GM12878 (cell line): ENCODE measurements around the gene EVX2. TPM values are rescaled to one million over a fixed set of nuclear protein-coding genes. Genes with fewer than 3 reads are reported as not detected.

ENCODE experiments used
- ATAC-seq: fragments of 200-7000 bp; cut with Tn5 transposase; 3 replicates; pipeline ENCODE4 v1.9.1; 2020; ENCODE audit warnings: mild to moderate bottlenecking, moderate library complexity
- BruUV-seq: library from RNA; stranded (reverse); fragments of 400-500 nt; replicated peaks from 2 replicates; lab custom pipeline; 2021; lab: Mats Ljungman, UMichigan
- CTCF ChIA-PET: fragments of 300-600 bp; sonication (Branson Sonifier 250); formaldehyde crosslinking; extraction: SDS; loops from one replicate; lab custom pipeline; 2021; ENCODE audit warnings: inconsistent platforms; lab: Yijun Ruan, JAX
- POLR2A ChIA-PET: fragments of 350-600 bp; formaldehyde crosslinking; extraction: SDS; loops from one replicate; lab custom pipeline; 2021; ENCODE audit warnings: inconsistent platforms; lab: Charles Lee
- RAD21 ChIA-PET: fragments of 300-600 bp; sonication (Branson Sonifier 250); formaldehyde crosslinking; loops from one replicate; lab custom pipeline; 2023; ENCODE audit warnings: antibody characterized with exemption; ENCODE audit not compliant: unreplicated experiment; lab: Charles Lee
- SMC1A ChIA-PET: fragments of 300-600 bp; sonication (Branson Sonifier 250); formaldehyde crosslinking; loops from one replicate; lab custom pipeline; 2023; ENCODE audit not compliant: unreplicated experiment, uncharacterized antibody; lab: Charles Lee
- DNase-seq: peaks from one replicate; pipeline ENCODE4 v3.0.0-alpha.2; 2011; ENCODE audit warnings: low read depth, low spot score
- FAIRE-seq: peaks from 3 replicates; lab custom pipeline; 2011; peaks lifted over from hg19 to GRCh38; lab: Jason Lieb, UNC
- H2AFZ ChIP-seq: 2 replicates; pipeline ENCODE4 v1.6.0; 2011; ENCODE audit warnings: low read depth, low read length, control low read depth; ENCODE audit not compliant: control insufficient read depth
- H3K27ac ChIP-seq: 2 replicates; pipeline ENCODE4 v1.5.1; 2011; ENCODE audit warnings: control low read depth; ENCODE audit not compliant: control insufficient read depth, insufficient read depth
- H3K27me3 ChIP-seq, 2 experiments: replicated peaks in 1 of 2; 2 replicates each; pipeline versions ENCODE4 v1.6.0 to v1.6.1; 2011; ENCODE audit warnings: low read length in 1 of 2; ENCODE audit not compliant: control insufficient read depth in 2 of 2, insufficient read depth in 2 of 2
- H3K36me3 ChIP-seq, 2 experiments: 2 replicates each; pipeline ENCODE4 v1.5.1; 2011; ENCODE audit warnings: low read length in 1 of 2; ENCODE audit not compliant: control insufficient read depth in 2 of 2, insufficient read depth in 2 of 2
- H3K4me1 ChIP-seq: 2 replicates; pipeline ENCODE4 v1.6.1; 2011; ENCODE audit warnings: mild to moderate bottlenecking, low read length, moderate library complexity, mixed read lengths; ENCODE audit not compliant: control insufficient read depth, insufficient read depth
- H3K4me2 ChIP-seq: 2 replicates; pipeline ENCODE4 v1.6.0; 2011; ENCODE audit warnings: control low read depth; ENCODE audit not compliant: control insufficient read depth, insufficient read depth
- H3K4me3 ChIP-seq: fragments of 200-600 bp; sonication (generic); 2 replicates; pipeline ENCODE4 v1.5.1; 2016
- H3K79me2 ChIP-seq: 2 replicates; pipeline ENCODE4 v1.6.0; 2011; ENCODE audit warnings: low read length; ENCODE audit not compliant: control insufficient read depth, insufficient read depth
- H3K9ac ChIP-seq: 2 replicates; pipeline ENCODE4 v1.8.0; 2011; ENCODE audit warnings: low read length, control low read depth, mixed read lengths; ENCODE audit not compliant: control insufficient read depth, insufficient read depth
- H3K9me3 ChIP-seq: replicated peaks from 3 replicates; pipeline ENCODE4 v1.5.1; 2011; ENCODE audit warnings: mild to moderate bottlenecking, low read length; ENCODE audit not compliant: control insufficient read depth, insufficient read depth
- H4K20me1 ChIP-seq: 2 replicates; pipeline ENCODE4 v1.6.0; 2011; ENCODE audit not compliant: control insufficient read depth, insufficient read depth
- CBX3 ChIP-seq: fragments of 200-600 bp; sonication (generic); IDR thresholded peaks from 2 replicates; pipeline ENCODE4 v1.6.1; 2016; ENCODE audit warnings: low read depth, borderline replicate concordance
- CTCF ChIP-seq, 3 experiments: IDR thresholded peaks in 2 of 3; conservative IDR thresholded peaks in 1 of 3; 2 replicates each; pipeline ENCODE4 v1.5.1; 2011; ENCODE audit warnings: low read depth in 3 of 3, low read length in 3 of 3, mild to moderate bottlenecking in 3 of 3, control low read depth in 2 of 3, moderate library complexity in 2 of 3, inconsistent platforms in 1 of 3, mixed read lengths in 1 of 3; ENCODE audit not compliant: control insufficient read depth in 2 of 3, insufficient read depth in 1 of 3; ENCODE audit errors: extremely low read depth in 1 of 3
- CUX1 ChIP-seq: IDR thresholded peaks from 2 replicates; pipeline ENCODE4 v1.6.1; 2012; ENCODE audit warnings: improper control_type of control experiment, low read depth, low read length; ENCODE audit not compliant: insufficient replicate concordance
- EED ChIP-seq: sonication (generic); IDR thresholded peaks from 2 replicates; pipeline ENCODE4 v1.6.1; 2016; ENCODE audit warnings: antibody characterized with exemption, low read depth
- FOXK2 ChIP-seq: fragments of 450-650 bp; IDR thresholded peaks from 2 replicates; pipeline ENCODE4 v1.6.1; 2017; ENCODE audit warnings: mild to moderate bottlenecking, moderate library complexity
- FOXM1 ChIP-seq: IDR thresholded peaks from 2 replicates; pipeline ENCODE4 v1.6.1; 2012; ENCODE audit warnings: low read depth, mild to moderate bottlenecking, inconsistent platforms, low read length, moderate library complexity
- HDAC2 ChIP-seq: fragments of 200-600 bp; sonication (generic); IDR thresholded peaks from 2 replicates; pipeline ENCODE4 v1.6.1; 2017
- IRF4 ChIP-seq: IDR thresholded peaks from 2 replicates; pipeline ENCODE4 v1.6.1; 2011; ENCODE audit warnings: low read depth, low read length
- JUNB ChIP-seq: IDR thresholded peaks from 2 replicates; pipeline ENCODE4 v1.6.1; 2016; ENCODE audit warnings: antibody characterized with exemption, mild to moderate bottlenecking
- MTA3 ChIP-seq: IDR thresholded peaks from 2 replicates; pipeline ENCODE4 v1.6.1; 2012; ENCODE audit warnings: low read length, inconsistent platforms, borderline replicate concordance
- MXI1 ChIP-seq: fragments of 150-350 bp; IDR thresholded peaks from 2 replicates; pipeline ENCODE4 v1.6.1; 2011; ENCODE audit warnings: low read depth, mild to moderate bottlenecking, inconsistent platforms, low read length, improper control_type of control experiment
- POLR2AphosphoS2 ChIP-seq: IDR thresholded peaks from 2 replicates; pipeline ENCODE4 v1.6.1; 2011; ENCODE audit warnings: low read depth, mild to moderate bottlenecking, low read length, improper control_type of control experiment, moderate library complexity
- SMAD5 ChIP-seq: IDR thresholded peaks from 2 replicates; pipeline ENCODE4 v1.6.1; 2016; ENCODE audit warnings: antibody characterized with exemption, low read depth
- SMARCA5 ChIP-seq: fragments of 450-650 bp; IDR thresholded peaks from 2 replicates; pipeline ENCODE4 v1.6.1; 2017; ENCODE audit warnings: mild to moderate bottlenecking
- SRF ChIP-seq, 2 experiments: IDR thresholded peaks; 2 replicates each; pipeline ENCODE4 v1.6.1; 2011; ENCODE audit warnings: low read depth in 2 of 2, low read length in 2 of 2, mild to moderate bottlenecking in 1 of 2, moderate library complexity in 1 of 2
- STAT3 ChIP-seq: IDR thresholded peaks from 2 replicates; pipeline ENCODE4 v1.6.1; 2011; ENCODE audit warnings: low read depth, low read length, improper control_type of control experiment
- SUZ12 ChIP-seq: fragments of 200-600 bp; sonication (generic); IDR thresholded peaks from one replicate; pipeline ENCODE4 v1.6.1; 2018; ENCODE audit warnings: antibody characterized with exemption, mild to moderate bottlenecking; ENCODE audit not compliant: unreplicated experiment
- YY1 ChIP-seq: IDR thresholded peaks from 2 replicates; pipeline ENCODE4 v1.6.1; 2011; ENCODE audit warnings: low read depth, mild to moderate bottlenecking, low read length
- WGBS: methylation state at CpG from one replicate; pipeline ENCODE4 v1.1.6; 2016; ENCODE audit warnings: low lambda C conversion rate; ENCODE audit not compliant: insufficient replicate concordance, insufficient coverage; ENCODE audit errors: missing lambda C conversion rate; 5-methylcytosine and 5-hydroxymethylcytosine counted together
- in situ Hi-C: fragments of 300-500 bp; cut with MboI; formaldehyde crosslinking; loops from 9 replicates; pipeline ENCODE4 v1.14.3; 2018; ENCODE audit warnings: mixed read lengths
- intact Hi-C: fragments of 100-400 bp; cut with micrococcal nuclease; formaldehyde crosslinking; loops from one replicate; pipeline ENCODE4 v1.14.2; 2022; ENCODE audit not compliant: unreplicated experiment
- polyA plus RNA-seq, 11 experiments: library from polyadenylated mRNA; depleted of rRNA in 4 of 11; unstranded in 6 of 11; stranded (reverse) in 5 of 11; fragments of >200 nt; fragmentation: Nextera tagmentation in 4 of 11; fragmentation: Illumina TruSeq in 1 of 11; extraction: Ambion mirVana in 4 of 11; extraction: Trizol in 1 of 11; gene quantifications; 1 replicate in 1 of 11; 2 replicates in 10 of 11; pipeline versions ENCODE4 v1.2.1 to v1.2.3, GENCODE V29; 2011 to 2016; ENCODE audit warnings: inconsistent platforms in 2 of 11, missing spikeins in 2 of 11, low read depth in 1 of 11
- total RNA-seq, 4 experiments: library from RNA; depleted of rRNA in 3 of 4; stranded (reverse); fragments of >200 nt in 3 of 4; fragmentation: Illumina TruSeq in 1 of 4; extraction: Trizol in 1 of 4; gene quantifications; 2 replicates each; pipeline versions ENCODE4 v1.2.1 to v1.2.3, GENCODE V29; 2013 to 2021

The EVX2 gene
- total and polyA plus RNA-seq, 10 of the 15 experiments (the other 5 are each of a cell fraction or from before 2014, with no cell fraction given): not detected

- TF ChIP-seq FOXM1: no peak
- TF ChIP-seq POLR2AphosphoS2: no peak
- no peak for TF ChIP-seq STAT3
- TF ChIP-seq HDAC2: no peak
- TF ChIP-seq MXI1: no peak
- no peak for TF ChIP-seq SMAD5
- no peak for TF ChIP-seq CTCF (IDR thresholded peaks at IDR 0.05 in 2 of 3, conservative IDR thresholded peaks at IDR 0.05 in 1 of 3; ENCODE audit: control insufficient read depth in 2 of 3, extremely low read depth in 1 of 3, insufficient read depth in 1 of 3, low read depth in 3 of 3, low read length in 3 of 3)
- no peak for TF ChIP-seq MTA3
Observed at GRCh38 chr2:176078541-176079284, 5.0 kb downstream of the EVX2 start (continued).

GRCh38 chr2:176076796-176077195, 7.0 kb downstream of the EVX2 start:
- WGBS: 17% methylated on average over 2 of the region's 2 CpGs
- no peak overlapping the region for H3K4me2 ChIP-seq
- FAIRE-seq: no peak
- H3K4me1 ChIP-seq: no peaks in the 10 kb centered on the region
- no TSS peak for BruUV-seq
- peaks cover 12% of the 10 kb centered on the region; the same call in 2 of the 3 replicates for H3K9me3 ChIP-seq
- peaks cover 6 to 27% of the 10 kb centered on the region in 2 experiments for H3K27me3 ChIP-seq
- H3K79me2 ChIP-seq: no peaks in the 10 kb centered on the region
- no peak overlapping the region for H3K9ac ChIP-seq
- no peaks in the 10 kb centered on the region for H3K36me3 ChIP-seq
- in situ Hi-C loops: no loop called here
- SMC1A ChIA-PET: no interaction called here
- RAD21 ChIA-PET: no interaction called here
- intact Hi-C loops: no loop called here
- no peak overlapping the region for H3K4me3 ChIP-seq
- no peaks in the 10 kb centered on the region for H4K20me1 ChIP-seq
- no peak overlapping the region for H3K27ac ChIP-seq
- POLR2A ChIA-PET: no interaction called here
- no peak for DNase-seq
- CTCF ChIA-PET: no interaction called here
- TF ChIP-seq JUNB (no peak), CUX1 (no peak), YY1 (no peak), EED (no peak), SMARCA5 (no peak), IRF4 (no peak), CBX3 (no peak), SUZ12 (no peak), MTA3 (no peak), SRF (IDR thresholded peaks at IDR 0.05; ENCODE audit: low read depth in 2 of 2, low read length in 2 of 2) (no peak), FOXK2 (no peak)
- no peak for ATAC-seq
- H2AFZ ChIP-seq: no peak overlapping the region
